Stomach (tissue), 19 donors: ENCODE data around the gene TP53. TPM values are rescaled to one million over a fixed set of nuclear protein-coding genes. Genes with fewer than 3 reads are reported as not detected.

Experiments
- DNase-seq, 2 donors: peaks; one replicate each; pipeline versions ENCODE4 v3.0.0 to v3.0.0-alpha.2; 2013 to 2019
- H3K27ac ChIP-seq, 5 donors: fragments of 200-600 bp in 4 of 5; sonication (generic) in 4 of 5; one replicate each; pipeline ENCODE4 v1.5.1; 2013 to 2019; ENCODE audit warnings: mild to moderate bottlenecking in 1 of 5, moderate library complexity in 1 of 5
- H3K27me3 ChIP-seq, 3 donors: fragments of 200-600 bp; sonication (generic); one replicate each; pipeline ENCODE4 v1.5.1; 2017 to 2019; ENCODE audit warnings: mixed run types in 1 of 3
- H3K36me3 ChIP-seq, 4 donors: fragments of 200-600 bp; sonication (generic); 1 replicate in 3 of 4; 2 replicates in 1 of 4; pipeline ENCODE4 v1.5.1; 2016 to 2019
- H3K4me1 ChIP-seq, 4 donors: fragments of 200-600 bp; sonication (generic); one replicate each; pipeline ENCODE4 v1.5.1; 2016 to 2019
- H3K4me3 ChIP-seq, 4 donors: fragments of 200-600 bp; sonication (generic) in 3 of 4; one replicate each; pipeline ENCODE4 v1.5.1; 2016 to 2019; ENCODE audit warnings: mild to moderate bottlenecking in 1 of 4
- H3K9me3 ChIP-seq, 4 donors: fragments of 200-600 bp; sonication (generic); one replicate each; pipeline ENCODE4 v1.5.1; 2016 to 2019
- EP300 ChIP-seq: sonication (generic); formaldehyde crosslinking; IDR thresholded peaks from one replicate; pipeline ENCODE4 v1.6.1; 2017; ENCODE audit warnings: antibody characterized with exemption
- POLR2A ChIP-seq, 4 donors: fragments of 450-650 bp; IDR thresholded peaks; one replicate each; pipeline ENCODE4 v1.6.1; 2016; ENCODE audit warnings: antibody characterized with exemption in 4 of 4, control low read depth in 2 of 4, mild to moderate bottlenecking in 1 of 4, moderate library complexity in 1 of 4
- POLR2AphosphoS5 ChIP-seq, 3 donors: sonication (generic); formaldehyde crosslinking; IDR thresholded peaks; one replicate each; pipeline ENCODE4 v1.6.1; 2016; ENCODE audit warnings: antibody characterized with exemption in 3 of 3
- WGBS, 5 donors: extraction: QIAGEN DNeasy Blood & Tissue Kit in 3 of 5; methylation state at CpG; one replicate each; pipeline versions ENCODE4 v1.1.5 to v1.1.7; 2013 to 2018; 5-methylcytosine and 5-hydroxymethylcytosine counted together
- intact Hi-C: fragments of 100-400 bp; cut with DNase I; formaldehyde crosslinking; loops from one replicate; pipeline ENCODE4 v1.15.1; 2023; ENCODE audit warnings: low total_unique reads
- long read RNA-seq, 10 donors: transcript quantifications; one replicate each; lab custom pipeline, GENCODE V29; 2026
- polyA plus RNA-seq, 3 donors: library from polyadenylated mRNA; stranded (reverse); fragments of 200-250 nt; gene quantifications; one replicate each; pipeline ENCODE4 v1.2.3, GENCODE V29; 2013
- total RNA-seq, 5 donors: library from RNA; depleted of rRNA; stranded (reverse); fragments of >200 nt; gene quantifications; one replicate each; pipeline versions ENCODE4 v1.1.0 to v1.2.3, GENCODE V29; 2014 to 2016
- TF ChIP-seq, protein P1 (sequence below), 7 experiments: fragments of 450-650 bp in 4 of 7; fragments of 200-600 bp in 3 of 7; sonication (generic) in 3 of 7; IDR thresholded peaks; one replicate each; pipeline ENCODE4 v1.5.1; 2016 to 2019; ENCODE audit warnings: antibody characterized with exemption in 7 of 7, control low read depth in 2 of 7, mild to moderate bottlenecking in 1 of 7
- donor health status: healthy with polysubstance abuse.
- donor health status: Bipolar disorder and iron deficiency.
- donor health status: healthy.

The TP53 gene
- total RNA-seq (10 to 100 TPM in 4 of 5 donors, 1 to 10 TPM in 1; 5.8 to 34.8 (median 25.2) TPM), polyA plus RNA-seq (10 to 100 TPM; 12.3 to 26.4 (median 13.0) TPM)
- long read RNA-seq, donor 1, partial matches to known transcripts, result 0 of 1 reads
- long read RNA-seq, donor 1, other reads (novel, unspliced or antisense), result 0 of 1 reads
- long read RNA-seq, donor 2, partial matches to known transcripts, result 0 of 4 reads
- long read RNA-seq, donor 2, other reads (novel, unspliced or antisense), result 0 of 4 reads
- long read RNA-seq, donor 3, partial matches to known transcripts, result 27 of 29 reads
- long read RNA-seq, donor 3, other reads (novel, unspliced or antisense), result 0 of 29 reads
- long read RNA-seq, donor 4, result 0 reads
- long read RNA-seq, donor 5, partial matches to known transcripts, result 0 of 4 reads
- long read RNA-seq, donor 5, other reads (novel, unspliced or antisense), result 0 of 4 reads
- long read RNA-seq, donor 6, transcript TP53-215 (1 exons, 1,112 nt), result major isoform, 5 of 11 reads
- long read RNA-seq, donor 6, transcript TP53-227 (11 exons, 2,579 nt), result major isoform, 5 of 11 reads
- long read RNA-seq, donor 6, partial matches to known transcripts, result 0 of 11 reads
- long read RNA-seq, donor 6, other reads (novel, unspliced or antisense), result 0 of 11 reads
- long read RNA-seq, donor 7, partial matches to known transcripts, result 0 of 5 reads
- long read RNA-seq, donor 7, other reads (novel, unspliced or antisense), result 0 of 5 reads
- long read RNA-seq, donor 8, transcript TP53-227 (11 exons, 2,579 nt), result major isoform, 8 of 11 reads
- long read RNA-seq, donor 8, partial matches to known transcripts, result 0 of 11 reads
- long read RNA-seq, donor 8, other reads (novel, unspliced or antisense), result 0 of 11 reads
- long read RNA-seq, donor 9, partial matches to known transcripts, result 0 of 2 reads
- long read RNA-seq, donor 9, other reads (novel, unspliced or antisense), result 0 of 2 reads
- long read RNA-seq, donor 10, partial matches to known transcripts, result 0 of 2 reads
- long read RNA-seq, donor 10, other reads (novel, unspliced or antisense), result 0 of 2 reads

DNA sequence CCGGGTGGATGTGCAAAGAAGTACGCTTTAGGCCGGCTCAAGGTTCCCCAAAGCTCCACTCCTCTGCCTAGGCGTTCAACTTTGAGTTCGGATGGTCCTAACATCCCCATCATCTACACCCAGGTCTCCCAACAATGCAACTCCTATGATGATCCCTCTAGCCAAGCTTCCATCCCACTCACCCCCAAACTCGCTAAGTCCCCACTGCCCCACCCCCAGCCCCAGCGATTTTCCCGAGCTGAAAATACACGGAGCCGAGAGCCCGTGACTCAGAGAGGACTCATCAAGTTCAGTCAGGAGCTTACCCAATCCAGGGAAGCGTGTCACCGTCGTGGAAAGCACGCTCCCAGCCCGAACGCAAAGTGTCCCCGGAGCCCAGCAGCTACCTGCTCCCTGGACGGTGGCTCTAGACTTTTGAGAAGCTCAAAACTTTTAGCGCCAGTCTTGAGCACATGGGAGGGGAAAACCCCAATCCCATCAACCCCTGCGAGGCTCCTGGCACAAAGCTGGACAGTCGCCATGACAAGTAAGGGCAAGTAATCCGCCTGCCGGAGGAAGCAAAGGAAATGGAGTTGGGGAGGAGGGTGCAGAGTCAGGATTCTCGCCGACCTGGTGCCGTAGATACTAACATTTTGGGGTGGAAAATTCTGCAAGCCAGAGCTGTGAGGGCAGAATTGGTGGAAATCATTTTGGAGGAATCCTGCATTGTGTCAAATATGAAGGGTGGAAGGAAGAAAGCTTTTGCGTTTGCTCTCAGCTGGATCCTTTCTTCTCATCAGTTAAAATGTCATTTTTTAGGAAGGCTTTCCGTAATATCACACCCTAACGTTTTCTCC, at the start of gene TP53:
Gene TP53, minus strand, starts transcription at position 419 of the 836 bp plus-strand sequence. CDS start 10,896 bp downstream, outside the sequence.
- H3K36me3 ChIP-seq, result peaks cover 0 to 18% (median 4%) of the 10 kb centered on the region in 4 donors
- DNase-seq, result peak; percentile 90 to 97
- WGBS, 5 donors, result 0 to 1% (median 0%) methylated on average over 25 to 30 of the region's 30 CpGs

DNA sequence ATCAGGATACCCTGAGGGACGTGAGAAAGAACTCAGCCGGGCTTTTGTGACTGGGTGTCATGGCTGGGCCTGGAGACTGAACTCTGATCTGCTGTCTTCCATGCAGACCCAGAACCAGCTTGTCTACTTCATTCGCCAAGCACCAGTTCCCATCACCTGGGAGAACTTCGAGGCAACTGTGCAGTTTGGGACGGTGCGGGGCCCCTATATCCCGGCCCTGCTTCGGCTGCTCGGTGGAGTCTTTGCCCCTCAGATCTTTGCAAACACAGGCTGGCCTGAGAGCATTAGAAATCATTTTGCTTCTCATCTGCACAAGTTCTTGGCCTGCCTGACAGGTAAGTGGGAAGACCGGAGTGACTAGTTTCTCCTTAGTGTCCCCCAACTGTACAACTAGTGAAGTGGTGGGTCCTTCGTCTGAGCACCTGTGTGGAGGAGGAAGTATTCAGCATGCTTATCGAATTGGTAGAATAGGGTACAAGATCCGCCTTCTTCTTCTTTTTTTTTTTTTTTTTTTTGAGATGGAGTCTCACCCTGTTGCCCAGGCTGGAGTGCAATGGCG, 45.8 kb upstream of the TP53 start:
- Histone ChIP-seq H3K27ac (no peak overlapping the region), H3K36me3 (no peaks in the 10 kb centered on the region), H3K4me3 (no peak overlapping the region), H3K27me3 (peaks cover 0 to 30% (median 0%) of the 10 kb centered on the region in 3 donors), H3K4me1 (no peaks in the 10 kb centered on the region), H3K9me3 (no peaks in the 10 kb centered on the region)
- intact Hi-C loops, result no loop called here
- no peak for DNase-seq
- TF ChIP-seq POLR2A (IDR thresholded peaks at IDR 0.05) (no peak), POLR2AphosphoS5 (IDR thresholded peaks at IDR 0.05) (no peak), EP300 (no peak)
- TF ChIP-seq, protein P1, sequence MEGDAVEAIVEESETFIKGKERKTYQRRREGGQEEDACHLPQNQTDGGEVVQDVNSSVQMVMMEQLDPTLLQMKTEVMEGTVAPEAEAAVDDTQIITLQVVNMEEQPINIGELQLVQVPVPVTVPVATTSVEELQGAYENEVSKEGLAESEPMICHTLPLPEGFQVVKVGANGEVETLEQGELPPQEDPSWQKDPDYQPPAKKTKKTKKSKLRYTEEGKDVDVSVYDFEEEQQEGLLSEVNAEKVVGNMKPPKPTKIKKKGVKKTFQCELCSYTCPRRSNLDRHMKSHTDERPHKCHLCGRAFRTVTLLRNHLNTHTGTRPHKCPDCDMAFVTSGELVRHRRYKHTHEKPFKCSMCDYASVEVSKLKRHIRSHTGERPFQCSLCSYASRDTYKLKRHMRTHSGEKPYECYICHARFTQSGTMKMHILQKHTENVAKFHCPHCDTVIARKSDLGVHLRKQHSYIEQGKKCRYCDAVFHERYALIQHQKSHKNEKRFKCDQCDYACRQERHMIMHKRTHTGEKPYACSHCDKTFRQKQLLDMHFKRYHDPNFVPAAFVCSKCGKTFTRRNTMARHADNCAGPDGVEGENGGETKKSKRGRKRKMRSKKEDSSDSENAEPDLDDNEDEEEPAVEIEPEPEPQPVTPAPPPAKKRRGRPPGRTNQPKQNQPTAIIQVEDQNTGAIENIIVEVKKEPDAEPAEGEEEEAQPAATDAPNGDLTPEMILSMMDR (IDR thresholded peaks at IDR 0.05), result no peak
- 63 to 83% (median 73%) methylated on average over 14 of the region's 14 CpGs for WGBS, 5 donors

More for the DNA sequence above, at the start of gene TP53:
- H3K4me1 ChIP-seq, result peaks cover 22 to 52% (median 37%) of the 10 kb centered on the region in 4 donors
- H3K27ac ChIP-seq, result peak within 1 kb of the TSS; percentile 83 to 98 (median 97)
- TF ChIP-seq EP300, result no peak
- TF ChIP-seq, protein P1 (IDR thresholded peaks at IDR 0.05), result no peak
- TF ChIP-seq POLR2A (IDR thresholded peaks at IDR 0.05), result peak in 2 of 4 donors; percentile 52 to 53
- TF ChIP-seq POLR2AphosphoS5 (IDR thresholded peaks at IDR 0.05), result peak; percentile 87 to 95 (median 90)
- intact Hi-C loops, result loop anchor here (10.0 kb wide), 1 partner anchor 52 kb away; the partner anchor contains the start of gene SHBG
- no peaks in the 10 kb centered on the region for H3K9me3 ChIP-seq
- no peaks in the 10 kb centered on the region for H3K27me3 ChIP-seq
- H3K4me3 ChIP-seq, result peak within 1 kb of the TSS; percentile 80 to 95 (median 86)

DNA sequence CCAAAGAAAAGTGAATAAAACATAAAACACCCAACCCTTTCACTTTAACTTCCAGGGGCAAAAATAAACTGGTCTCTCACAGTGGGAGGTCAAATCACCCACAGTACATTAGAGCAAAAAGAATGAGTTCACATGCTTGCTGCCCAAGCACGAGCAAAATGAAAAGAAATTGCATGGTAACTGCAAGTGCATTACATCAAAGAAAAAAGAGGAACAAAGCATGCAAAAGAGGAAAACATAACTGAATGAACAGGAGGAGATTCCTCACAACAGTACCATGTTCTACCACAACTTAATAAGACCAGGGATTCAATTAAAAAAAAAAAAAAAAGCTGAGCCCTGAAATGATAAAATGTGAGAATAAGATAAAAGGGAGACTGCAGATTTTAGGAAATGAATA, 42.5 kb upstream of the TP53 start:
- Histone ChIP-seq H3K4me3 (no peak overlapping the region), H3K27ac (no peak overlapping the region), H3K4me1 (no peaks in the 10 kb centered on the region), H3K9me3 (no peaks in the 10 kb centered on the region), H3K27me3 (peaks cover 0 to 26% (median 0%) of the 10 kb centered on the region in 3 donors), H3K36me3 (no peaks in the 10 kb centered on the region)
- no peak for DNase-seq
- intact Hi-C loops, result no loop called here
- 40 to 67% (median 52%) methylated on average over 1 of the region's 1 CpG for WGBS, 5 donors
- TF ChIP-seq, protein P1 (IDR thresholded peaks at IDR 0.05), result no peak
- TF ChIP-seq POLR2AphosphoS5 (IDR thresholded peaks at IDR 0.05), result no peak
- TF ChIP-seq POLR2A (IDR thresholded peaks at IDR 0.05), result no peak
- TF ChIP-seq EP300, result no peak
